ENCODE measurements around the gene METTL25B.

GRCh38 chr1:156740741-156741480, 12.6 kb downstream of the METTL25B start, which contains the start of gene MRPL24:
- TF ChIP-seq CTCF (IDR thresholded peaks at IDR 0.05) (peak in 1 of 4 experiments; percentile 30), POLR2A (IDR thresholded peaks at IDR 0.05) (peak; percentile 29 to 41)

All from uterus (tissue), 2 donors.